Suprapubic skin (tissue), 4 donors: ENCODE data around the gene MAP3K6. TPM values are rescaled to one million over a fixed set of nuclear protein-coding genes. Genes with fewer than 3 reads are reported as not detected.

Experiments used
- DNase-seq, 2 donors: peaks; one replicate each; pipeline ENCODE4 v3.0.0-alpha.2; 2019; ENCODE audit warnings: low spot score in 2 of 2
- H3K27ac ChIP-seq: fragments of 200-600 bp; sonication (generic); one replicate; pipeline ENCODE4 v1.5.1; 2019
- H3K27me3 ChIP-seq: fragments of 200-600 bp; sonication (generic); one replicate; pipeline ENCODE4 v1.5.1; 2019
- H3K36me3 ChIP-seq: fragments of 200-600 bp; sonication (generic); one replicate; pipeline ENCODE4 v1.5.1; 2019
- H3K4me1 ChIP-seq: fragments of 200-600 bp; sonication (generic); one replicate; pipeline ENCODE4 v1.5.1; 2019
- H3K4me3 ChIP-seq: fragments of 200-600 bp; sonication (generic); one replicate; pipeline ENCODE4 v1.5.1; 2019; ENCODE audit warnings: mild to moderate bottlenecking
- H3K9me3 ChIP-seq: fragments of 200-600 bp; sonication (generic); one replicate; pipeline ENCODE4 v1.5.1; 2019
- EP300 ChIP-seq: sonication (generic); formaldehyde crosslinking; IDR thresholded peaks from one replicate; pipeline ENCODE4 v1.6.1; 2017; ENCODE audit warnings: antibody characterized with exemption
- POLR2A ChIP-seq, 2 donors: fragments of 450-650 bp; IDR thresholded peaks; one replicate each; pipeline ENCODE4 v1.6.1; 2017; ENCODE audit warnings: antibody characterized with exemption in 2 of 2, mild to moderate bottlenecking in 2 of 2, moderate library complexity in 2 of 2
- POLR2AphosphoS5 ChIP-seq, 3 donors: sonication (generic); formaldehyde crosslinking; IDR thresholded peaks; one replicate each; pipeline ENCODE4 v1.6.1; 2017; ENCODE audit warnings: antibody characterized with exemption in 3 of 3
- WGBS: methylation state at CpG from one replicate; pipeline ENCODE4 v1.1.5; 2018; 5-methylcytosine and 5-hydroxymethylcytosine counted together
- total RNA-seq, 4 donors: library from RNA; depleted of rRNA; stranded (reverse); fragments of >200 nt; gene quantifications; one replicate each; pipeline ENCODE4 v1.1.0, GENCODE V29; 2016
- TF ChIP-seq, protein P1 (sequence below), 2 donors: fragments of 200-600 bp in 1 of 2; fragments of 450-650 bp in 1 of 2; sonication (generic) in 1 of 2; IDR thresholded peaks; one replicate each; pipeline ENCODE4 v1.5.1; 2016 to 2019; ENCODE audit warnings: antibody characterized with exemption in 2 of 2, mild to moderate bottlenecking in 1 of 2, moderate library complexity in 1 of 2

Gene MAP3K6
- total RNA-seq, 4 donors from 2014 or later = 85.4 to 147 (median 137) TPM

- no peaks in the 10 kb centered on the region for H3K27me3 ChIP-seq
- WGBS = 87% methylated on average over 13 of the region's 13 CpGs
- no peak overlapping the region for H3K4me3 ChIP-seq
- H3K36me3 ChIP-seq = peaks cover 50% of the 10 kb centered on the region
- TF ChIP-seq POLR2AphosphoS5 (IDR thresholded peaks at IDR 0.05) (no peak), POLR2A (IDR thresholded peaks at IDR 0.05) (no peak), EP300 (no peak)
- TF ChIP-seq, protein P1, sequence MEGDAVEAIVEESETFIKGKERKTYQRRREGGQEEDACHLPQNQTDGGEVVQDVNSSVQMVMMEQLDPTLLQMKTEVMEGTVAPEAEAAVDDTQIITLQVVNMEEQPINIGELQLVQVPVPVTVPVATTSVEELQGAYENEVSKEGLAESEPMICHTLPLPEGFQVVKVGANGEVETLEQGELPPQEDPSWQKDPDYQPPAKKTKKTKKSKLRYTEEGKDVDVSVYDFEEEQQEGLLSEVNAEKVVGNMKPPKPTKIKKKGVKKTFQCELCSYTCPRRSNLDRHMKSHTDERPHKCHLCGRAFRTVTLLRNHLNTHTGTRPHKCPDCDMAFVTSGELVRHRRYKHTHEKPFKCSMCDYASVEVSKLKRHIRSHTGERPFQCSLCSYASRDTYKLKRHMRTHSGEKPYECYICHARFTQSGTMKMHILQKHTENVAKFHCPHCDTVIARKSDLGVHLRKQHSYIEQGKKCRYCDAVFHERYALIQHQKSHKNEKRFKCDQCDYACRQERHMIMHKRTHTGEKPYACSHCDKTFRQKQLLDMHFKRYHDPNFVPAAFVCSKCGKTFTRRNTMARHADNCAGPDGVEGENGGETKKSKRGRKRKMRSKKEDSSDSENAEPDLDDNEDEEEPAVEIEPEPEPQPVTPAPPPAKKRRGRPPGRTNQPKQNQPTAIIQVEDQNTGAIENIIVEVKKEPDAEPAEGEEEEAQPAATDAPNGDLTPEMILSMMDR (IDR thresholded peaks at IDR 0.05) = no peak
- no peak overlapping the region for H3K27ac ChIP-seq
- H3K4me1 ChIP-seq = peaks cover 49% of the 10 kb centered on the region
- H3K9me3 ChIP-seq = no peaks in the 10 kb centered on the region
- no peak for DNase-seq
These were observed 13.6 kb downstream of the MAP3K6 start for GRCh38 chr1:27353166-27353565.

- TF ChIP-seq POLR2A (IDR thresholded peaks at IDR 0.05) (peak in 1 of 2 donors; percentile 3), POLR2AphosphoS5 (IDR thresholded peaks at IDR 0.05) (no peak), EP300 (no peak)
- TF ChIP-seq, protein P1 (IDR thresholded peaks at IDR 0.05) = no peak
- H3K4me3 ChIP-seq = no peak overlapping the region
- DNase-seq = no peak
- peaks cover 35% of the 10 kb centered on the region for H3K36me3 ChIP-seq
- H3K9me3 ChIP-seq = no peaks in the 10 kb centered on the region
- WGBS = 65% methylated on average over 5 of the region's 8 CpGs
- H3K27me3 ChIP-seq = no peaks in the 10 kb centered on the region
- H3K27ac ChIP-seq = no peak overlapping the region
- H3K4me1 ChIP-seq = peaks cover 39% of the 10 kb centered on the region
These were observed 15.1 kb downstream of the MAP3K6 start for GRCh38 chr1:27351541-27352107.

GRCh38 chr1:27350663-27351540, 15.9 kb downstream of the MAP3K6 start:
- peaks cover 34% of the 10 kb centered on the region for H3K4me1 ChIP-seq
- no peaks in the 10 kb centered on the region for H3K27me3 ChIP-seq
- peaks cover 28% of the 10 kb centered on the region for H3K36me3 ChIP-seq
- no peak for DNase-seq
- no peak overlapping the region for H3K27ac ChIP-seq
- no peak for TF ChIP-seq EP300
- TF ChIP-seq POLR2A (IDR thresholded peaks at IDR 0.05) = no peak
- TF ChIP-seq, protein P1 (IDR thresholded peaks at IDR 0.05) = no peak
- TF ChIP-seq POLR2AphosphoS5 (IDR thresholded peaks at IDR 0.05) = no peak
- peak overlapping the region; percentile 44 for H3K4me3 ChIP-seq
- 52% methylated on average over 32 of the region's 62 CpGs for WGBS
- no peaks in the 10 kb centered on the region for H3K9me3 ChIP-seq

- Histone ChIP-seq H3K4me3 (peak overlapping the region; percentile 44), H3K9me3 (no peaks in the 10 kb centered on the region), H3K4me1 (peaks cover 35% of the 10 kb centered on the region), H3K27ac (peak overlapping the region; percentile 66), H3K36me3 (peaks cover 19% of the 10 kb centered on the region), H3K27me3 (no peaks in the 10 kb centered on the region)
- WGBS = 44% methylated on average over 18 of the region's 84 CpGs
- TF ChIP-seq POLR2A (IDR thresholded peaks at IDR 0.05) (no peak), EP300 (no peak), POLR2AphosphoS5 (IDR thresholded peaks at IDR 0.05) (no peak)
- TF ChIP-seq, protein P1 (IDR thresholded peaks at IDR 0.05) = no peak
- peak in 1 of 2 donors; percentile 75 for DNase-seq
These were observed 16.7 kb downstream of the MAP3K6 start for GRCh38 chr1:27349784-27350662.
